ENCODE measurements around the gene NR5A2.

NR5A2 gene

DNA sequence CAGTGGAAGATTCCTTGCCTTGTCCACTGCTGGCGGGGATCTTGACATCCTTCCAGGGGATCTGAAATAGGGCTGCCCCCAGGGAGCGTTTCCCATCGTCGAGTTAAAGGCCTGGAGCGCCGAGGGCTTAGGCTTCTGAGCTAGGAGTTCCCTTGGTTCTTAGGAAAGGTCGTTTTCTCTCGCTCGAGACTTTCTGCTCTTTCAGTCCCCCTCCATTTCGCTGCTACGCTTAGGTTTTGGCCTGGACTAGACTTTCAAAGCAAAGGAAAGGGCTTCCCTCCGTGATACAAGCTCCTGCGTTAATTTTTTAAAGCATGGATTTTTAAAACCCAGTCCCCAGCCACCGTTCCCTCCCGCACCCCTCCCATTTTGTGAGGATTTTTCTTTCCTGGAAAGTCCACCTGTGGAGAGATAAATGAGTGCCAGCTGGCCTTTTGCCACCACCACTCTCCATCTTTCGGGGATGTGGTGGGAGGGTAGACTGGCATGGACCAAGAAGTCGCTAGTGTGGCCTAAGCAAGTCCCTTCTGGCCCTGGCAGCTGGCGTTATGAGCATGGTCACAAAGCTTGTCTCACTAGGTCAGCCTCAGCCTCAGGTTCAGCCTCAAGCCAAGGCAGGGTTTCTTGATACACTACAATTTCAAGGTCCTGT lies 9.2 kb downstream of the NR5A2 start:
- Histone ChIP-seq H3K9me3 (ENCODE audit: low read length) (no peaks in the 10 kb centered on the region), H3K79me2 (ENCODE audit: insufficient read depth, low read length) (no peaks in the 10 kb centered on the region), H3K4me3 (ENCODE audit: low read depth, low read length, poor library complexity, severe bottlenecking) (no peak overlapping the region), H3K36me3 (ENCODE audit: insufficient read depth, low read length) (no peaks in the 10 kb centered on the region; the same call in 1 of the 2 replicates), H3K9me2 (ENCODE audit: low read depth, low read length) (no peaks in the 10 kb centered on the region), H3K4me2 (ENCODE audit: low read length) (no peak overlapping the region), H3K9ac (ENCODE audit: low read length) (no peak overlapping the region), H3F3A (ENCODE audit: insufficient read depth, low read length) (no peaks in the 10 kb centered on the region), H2AFZ (ENCODE audit: low read length) (no peak overlapping the region), H3K27me3 (ENCODE audit: insufficient read depth, low read length) (no peaks in the 10 kb centered on the region), H4K20me1 (ENCODE audit: insufficient read depth, low read length) (no peaks in the 10 kb centered on the region), H3K4me1 (ENCODE audit: insufficient read depth, low read length, severe bottlenecking) (peaks cover 7% of the 10 kb centered on the region), H3K27ac (ENCODE audit: low read depth, low read length, poor library complexity, severe bottlenecking) (no peak overlapping the region)
- TF ChIP-seq, protein P1, sequence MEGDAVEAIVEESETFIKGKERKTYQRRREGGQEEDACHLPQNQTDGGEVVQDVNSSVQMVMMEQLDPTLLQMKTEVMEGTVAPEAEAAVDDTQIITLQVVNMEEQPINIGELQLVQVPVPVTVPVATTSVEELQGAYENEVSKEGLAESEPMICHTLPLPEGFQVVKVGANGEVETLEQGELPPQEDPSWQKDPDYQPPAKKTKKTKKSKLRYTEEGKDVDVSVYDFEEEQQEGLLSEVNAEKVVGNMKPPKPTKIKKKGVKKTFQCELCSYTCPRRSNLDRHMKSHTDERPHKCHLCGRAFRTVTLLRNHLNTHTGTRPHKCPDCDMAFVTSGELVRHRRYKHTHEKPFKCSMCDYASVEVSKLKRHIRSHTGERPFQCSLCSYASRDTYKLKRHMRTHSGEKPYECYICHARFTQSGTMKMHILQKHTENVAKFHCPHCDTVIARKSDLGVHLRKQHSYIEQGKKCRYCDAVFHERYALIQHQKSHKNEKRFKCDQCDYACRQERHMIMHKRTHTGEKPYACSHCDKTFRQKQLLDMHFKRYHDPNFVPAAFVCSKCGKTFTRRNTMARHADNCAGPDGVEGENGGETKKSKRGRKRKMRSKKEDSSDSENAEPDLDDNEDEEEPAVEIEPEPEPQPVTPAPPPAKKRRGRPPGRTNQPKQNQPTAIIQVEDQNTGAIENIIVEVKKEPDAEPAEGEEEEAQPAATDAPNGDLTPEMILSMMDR (IDR thresholded peaks at IDR 0.05; ENCODE audit: low read length): no peak
- TF ChIP-seq EZH2 (IDR thresholded peaks at IDR 0.05; ENCODE audit: borderline replicate concordance, low read length): no peak

DNA sequence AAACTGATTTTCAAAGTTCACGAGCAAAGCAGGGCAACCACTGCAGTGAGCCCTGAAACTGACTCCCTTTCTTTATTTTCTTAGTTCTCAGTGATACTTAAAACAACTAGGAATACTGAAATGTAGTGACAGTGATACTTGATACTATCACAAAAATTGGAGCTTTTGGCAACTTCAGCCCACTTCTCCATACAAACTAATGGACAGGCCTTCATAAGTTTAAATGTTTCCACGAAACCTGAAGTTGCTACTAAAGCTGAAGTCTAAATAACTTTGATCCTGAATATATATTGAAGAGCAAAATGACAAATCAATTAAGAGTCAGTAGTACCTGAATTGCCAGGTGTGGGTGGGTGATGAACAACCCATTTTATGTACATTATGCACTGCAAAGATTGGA lies 10.0 kb downstream of the NR5A2 start:
- Histone ChIP-seq H3K79me2 (ENCODE audit: insufficient read depth, low read length) (no peaks in the 10 kb centered on the region), H3K27me3 (ENCODE audit: insufficient read depth, low read length) (no peaks in the 10 kb centered on the region), H2AFZ (ENCODE audit: low read length) (no peak overlapping the region), H4K20me1 (ENCODE audit: insufficient read depth, low read length) (no peaks in the 10 kb centered on the region), H3K27ac (ENCODE audit: low read depth, low read length, poor library complexity, severe bottlenecking) (no peak overlapping the region), H3K9ac (ENCODE audit: low read length) (no peak overlapping the region), H3K9me2 (ENCODE audit: low read depth, low read length) (no peaks in the 10 kb centered on the region), H3F3A (ENCODE audit: insufficient read depth, low read length) (no peaks in the 10 kb centered on the region), H3K36me3 (ENCODE audit: insufficient read depth, low read length) (no peaks in the 10 kb centered on the region; the same call in 1 of the 2 replicates), H3K4me3 (ENCODE audit: low read depth, low read length, poor library complexity, severe bottlenecking) (no peak overlapping the region), H3K4me2 (ENCODE audit: low read length) (no peak overlapping the region), H3K9me3 (ENCODE audit: low read length) (no peaks in the 10 kb centered on the region), H3K4me1 (ENCODE audit: insufficient read depth, low read length, severe bottlenecking) (peaks cover 7% of the 10 kb centered on the region)
- TF ChIP-seq EZH2 (IDR thresholded peaks at IDR 0.05; ENCODE audit: borderline replicate concordance, low read length): no peak
- TF ChIP-seq, protein P1 (IDR thresholded peaks at IDR 0.05; ENCODE audit: low read length): no peak

DNA sequence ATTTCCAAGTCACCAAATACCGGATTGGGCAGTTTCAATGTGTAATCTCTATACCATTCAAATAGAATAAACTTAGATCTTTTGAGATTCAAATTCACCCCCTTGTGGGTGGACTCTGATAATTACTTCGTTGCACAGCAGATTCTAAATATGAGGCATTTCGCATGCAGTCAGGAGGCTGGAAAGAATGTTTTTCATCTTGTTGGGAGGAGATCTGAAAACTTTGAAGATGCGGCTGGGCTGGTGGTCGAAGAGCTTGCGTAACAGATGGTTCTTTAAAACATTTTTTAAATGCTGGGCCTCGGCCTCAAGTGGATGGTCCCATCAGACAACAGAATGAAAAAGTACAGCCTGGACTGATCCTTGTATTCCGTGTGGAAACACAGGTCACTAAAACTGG lies 10.4 kb downstream of the NR5A2 start:
- Histone ChIP-seq H3K79me2 (ENCODE audit: insufficient read depth, low read length) (no peaks in the 10 kb centered on the region), H3K4me1 (ENCODE audit: insufficient read depth, low read length, severe bottlenecking) (peaks cover 7% of the 10 kb centered on the region), H3K9me2 (ENCODE audit: low read depth, low read length) (no peaks in the 10 kb centered on the region), H3K4me2 (ENCODE audit: low read length) (no peak overlapping the region), H3K36me3 (ENCODE audit: insufficient read depth, low read length) (no peaks in the 10 kb centered on the region; the same call in 1 of the 2 replicates), H3K9ac (ENCODE audit: low read length) (no peak overlapping the region), H3K27me3 (ENCODE audit: insufficient read depth, low read length) (no peaks in the 10 kb centered on the region), H3K27ac (ENCODE audit: low read depth, low read length, poor library complexity, severe bottlenecking) (no peak overlapping the region), H4K20me1 (ENCODE audit: insufficient read depth, low read length) (no peaks in the 10 kb centered on the region), H3K4me3 (ENCODE audit: low read depth, low read length, poor library complexity, severe bottlenecking) (no peak overlapping the region), H3F3A (ENCODE audit: insufficient read depth, low read length) (no peaks in the 10 kb centered on the region), H2AFZ (ENCODE audit: low read length) (no peak overlapping the region), H3K9me3 (ENCODE audit: low read length) (no peaks in the 10 kb centered on the region)
- TF ChIP-seq EZH2 (IDR thresholded peaks at IDR 0.05; ENCODE audit: borderline replicate concordance, low read length): no peak
- TF ChIP-seq, protein P1 (IDR thresholded peaks at IDR 0.05; ENCODE audit: low read length): no peak

Data from OCI-LY1 (cell line).